Measurements from ENCODE around the gene FNDC8.
"Not testable (repeated sequence)": the region's sequence is repeated elsewhere in the genome, so short reads cannot be mapped to it uniquely, and the experiment has no call there.

FNDC8 gene

GRCh38 chr17:35095741-35096140 is 25.7 kb upstream of the FNDC8 start:
- DNase-seq = no peak

GRCh38 chr17:35097776-35098175 is 23.6 kb upstream of the FNDC8 start:
- DNase-seq = no peak

GRCh38 chr17:35099908-35100307 is 21.5 kb upstream of the FNDC8 start:
- DNase-seq = no peak

- DNase-seq = no peak
These were observed 20.4 kb upstream of the FNDC8 start for GRCh38 chr17:35101036-35101435.

GRCh38 chr17:35101725-35102124 is 19.7 kb upstream of the FNDC8 start:
- DNase-seq = no peak

GRCh38 chr17:35103271-35103670 is 18.1 kb upstream of the FNDC8 start:
- no peak for DNase-seq

- no peak for DNase-seq
These were observed 16.5 kb upstream of the FNDC8 start for GRCh38 chr17:35104844-35105450.

- DNase-seq = not testable (repeated sequence)
These were observed 10.6 kb upstream of the FNDC8 start for GRCh38 chr17:35110791-35111190.

- DNase-seq = no peak
These were observed 4.6 kb upstream of the FNDC8 start for GRCh38 chr17:35116845-35117244.

GRCh38 chr17:35117984-35118383 is 3.4 kb upstream of the FNDC8 start:
- no peak for DNase-seq

- DNase-seq = peak; percentile 50 to 66
These were observed 1.8 kb upstream of the FNDC8 start, which contains the start of gene RAD51D for GRCh38 chr17:35119370-35120165. Gene RAD51D (minus strand): TSS chr17:35119860. CDS start chr17:35119613, 247 bp downstream.

- no peak for DNase-seq
These were observed 6.5 kb downstream of the FNDC8 start for GRCh38 chr17:35127751-35128514.

GRCh38 chr17:35129154-35129972 is 7.9 kb downstream of the FNDC8 start:
- DNase-seq = no peak

GRCh38 chr17:35129973-35130351 is 8.5 kb downstream of the FNDC8 start:
- DNase-seq = peak in 1 of 2 donors; percentile 35

- no peak for DNase-seq
These were observed 9.0 kb downstream of the FNDC8 start for GRCh38 chr17:35130392-35130791.

- DNase-seq = no peak
These were observed 10.7 kb downstream of the FNDC8 start for GRCh38 chr17:35132099-35132498.

- DNase-seq = no peak
These were observed 11.6 kb downstream of the FNDC8 start for GRCh38 chr17:35132816-35133550.

- DNase-seq = no peak
These were observed 13.9 kb downstream of the FNDC8 start for GRCh38 chr17:35135322-35135721.

- no peak for DNase-seq
These were observed 16.8 kb downstream of the FNDC8 start for GRCh38 chr17:35138218-35138617.

GRCh38 chr17:35141681-35142466 is 20.5 kb downstream of the FNDC8 start, which contains the start of gene NLE1:
Gene NLE1 (minus strand): TSS chr17:35142303. CDS start chr17:35142275, 28 bp downstream.
- peak; percentile 58 to 60 for DNase-seq

- no peak for DNase-seq
These were observed 21.0 kb downstream of the FNDC8 start for GRCh38 chr17:35142467-35142796.
